BE2C (cell line): Measurements from ENCODE around the gene HTD2.

Experiments
- DNase-seq: peaks from one replicate; pipeline ENCODE4 v3.0.0-alpha.2; 2020
- H3K27me3 ChIP-seq: fragments of 250-450 bp; sonication (Bioruptor Pico); 2 replicates; pipeline ENCODE4 v1.5.1; 2020; ENCODE audit warnings: mild to moderate bottlenecking
- H3K36me3 ChIP-seq: fragments of 250-450 bp; sonication (Bioruptor Pico); 2 replicates; pipeline ENCODE4 v1.5.1; 2020; ENCODE audit warnings: mild to moderate bottlenecking
- H3K4me1 ChIP-seq: fragments of 250-450 bp; sonication (Bioruptor Pico); 2 replicates; pipeline ENCODE4 v1.5.1; 2020
- H3K4me3 ChIP-seq: 2 replicates; pipeline ENCODE4 v1.5.1; 2011; ENCODE audit warnings: low read depth, low read length
- H3K9me3 ChIP-seq: fragments of 250-450 bp; sonication (Bioruptor Pico); 2 replicates; pipeline ENCODE4 v1.5.1; 2020
- TF ChIP-seq, protein P1 (sequence below): IDR thresholded peaks from 2 replicates; pipeline ENCODE4 v1.5.1; 2012; ENCODE audit warnings: mild to moderate bottlenecking, low read depth, low read length

The HTD2 gene

DNA sequence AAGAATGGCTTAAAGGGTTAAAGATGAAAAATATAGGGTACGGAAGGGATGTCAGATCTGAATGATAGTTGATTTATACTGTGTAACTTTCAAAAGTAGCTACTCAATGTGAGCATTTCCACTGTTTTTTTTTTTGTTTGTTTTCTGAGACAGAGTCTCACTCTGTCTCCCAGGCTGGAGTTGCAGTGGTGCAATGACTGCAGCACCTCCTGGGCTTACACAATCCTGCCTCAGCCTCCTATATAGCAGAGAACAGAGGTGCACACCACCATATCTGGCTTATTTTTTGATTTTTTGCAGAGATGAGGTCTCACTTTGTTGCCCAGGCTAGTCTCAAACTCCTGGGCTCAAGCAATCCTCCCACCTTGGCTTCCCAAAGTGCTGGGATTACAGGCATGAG is 16.5 kb downstream of the HTD2 start:
- no peak overlapping the region for H3K4me3 ChIP-seq
- H3K27me3 ChIP-seq = no peaks in the 10 kb centered on the region
- no peaks in the 10 kb centered on the region for H3K4me1 ChIP-seq
- H3K9me3 ChIP-seq = no peaks in the 10 kb centered on the region
- no peaks in the 10 kb centered on the region for H3K36me3 ChIP-seq
- TF ChIP-seq, protein P1, sequence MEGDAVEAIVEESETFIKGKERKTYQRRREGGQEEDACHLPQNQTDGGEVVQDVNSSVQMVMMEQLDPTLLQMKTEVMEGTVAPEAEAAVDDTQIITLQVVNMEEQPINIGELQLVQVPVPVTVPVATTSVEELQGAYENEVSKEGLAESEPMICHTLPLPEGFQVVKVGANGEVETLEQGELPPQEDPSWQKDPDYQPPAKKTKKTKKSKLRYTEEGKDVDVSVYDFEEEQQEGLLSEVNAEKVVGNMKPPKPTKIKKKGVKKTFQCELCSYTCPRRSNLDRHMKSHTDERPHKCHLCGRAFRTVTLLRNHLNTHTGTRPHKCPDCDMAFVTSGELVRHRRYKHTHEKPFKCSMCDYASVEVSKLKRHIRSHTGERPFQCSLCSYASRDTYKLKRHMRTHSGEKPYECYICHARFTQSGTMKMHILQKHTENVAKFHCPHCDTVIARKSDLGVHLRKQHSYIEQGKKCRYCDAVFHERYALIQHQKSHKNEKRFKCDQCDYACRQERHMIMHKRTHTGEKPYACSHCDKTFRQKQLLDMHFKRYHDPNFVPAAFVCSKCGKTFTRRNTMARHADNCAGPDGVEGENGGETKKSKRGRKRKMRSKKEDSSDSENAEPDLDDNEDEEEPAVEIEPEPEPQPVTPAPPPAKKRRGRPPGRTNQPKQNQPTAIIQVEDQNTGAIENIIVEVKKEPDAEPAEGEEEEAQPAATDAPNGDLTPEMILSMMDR = no peak
- DNase-seq = no peak

GRCh38 chr3:58323529-58324390 is 17.4 kb downstream of the HTD2 start:
- no peak overlapping the region for H3K4me3 ChIP-seq
- no peaks in the 10 kb centered on the region for H3K9me3 ChIP-seq
- no peaks in the 10 kb centered on the region for H3K36me3 ChIP-seq
- H3K27me3 ChIP-seq = no peaks in the 10 kb centered on the region
- TF ChIP-seq, protein P1 = no peak
- no peak for DNase-seq
- no peaks in the 10 kb centered on the region for H3K4me1 ChIP-seq

DNA sequence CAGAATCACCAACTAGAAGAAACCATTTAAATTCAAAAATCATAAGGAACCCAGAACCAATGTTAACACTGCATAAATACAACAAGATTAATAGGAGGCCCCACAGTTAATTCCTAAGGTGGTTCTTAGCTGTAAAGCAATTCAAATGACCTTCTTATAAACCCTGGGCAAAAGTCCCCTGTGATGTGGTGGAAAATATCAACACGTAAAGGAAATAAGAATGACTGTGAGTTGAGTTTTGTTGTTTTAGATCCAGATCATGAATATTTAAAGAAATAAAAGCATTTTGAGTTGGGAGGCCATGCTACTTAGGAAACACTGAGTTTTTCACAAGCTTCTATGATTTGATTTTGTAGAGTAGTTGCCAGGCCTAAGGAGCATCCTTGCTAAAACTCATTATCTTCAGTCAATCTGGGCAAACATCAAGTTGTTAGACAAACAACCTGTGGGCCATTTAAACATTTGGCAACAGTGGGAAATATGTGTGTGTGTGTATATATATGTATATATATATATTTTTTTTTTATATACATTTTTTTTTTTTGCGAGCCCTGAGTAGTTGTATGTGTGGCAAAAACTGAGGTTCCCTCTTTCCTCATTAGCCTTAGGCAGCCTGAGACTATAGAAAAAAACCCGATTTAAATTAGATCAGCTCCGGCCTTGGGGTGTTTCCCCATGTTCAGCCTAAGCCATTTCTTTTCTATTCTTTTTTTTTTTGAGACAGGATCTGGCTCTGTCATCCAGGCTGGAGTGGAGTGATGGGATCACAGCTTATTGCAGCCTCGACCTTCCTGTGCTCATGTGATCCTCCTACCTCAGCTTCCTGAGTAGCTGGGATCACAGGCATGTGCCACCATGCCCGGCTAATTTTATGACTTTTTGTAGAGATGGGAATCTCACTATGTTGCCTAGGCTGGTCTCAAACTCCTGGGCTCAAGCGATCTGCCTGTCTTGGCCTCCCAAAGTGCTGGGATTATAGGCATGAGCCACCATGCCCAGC is 18.4 kb downstream of the HTD2 start:
- Histone ChIP-seq H3K4me3 (no peak overlapping the region), H3K4me1 (no peaks in the 10 kb centered on the region), H3K27me3 (no peaks in the 10 kb centered on the region), H3K9me3 (no peaks in the 10 kb centered on the region), H3K36me3 (no peaks in the 10 kb centered on the region)
- no peak for DNase-seq
- TF ChIP-seq, protein P1 = no peak

DNA sequence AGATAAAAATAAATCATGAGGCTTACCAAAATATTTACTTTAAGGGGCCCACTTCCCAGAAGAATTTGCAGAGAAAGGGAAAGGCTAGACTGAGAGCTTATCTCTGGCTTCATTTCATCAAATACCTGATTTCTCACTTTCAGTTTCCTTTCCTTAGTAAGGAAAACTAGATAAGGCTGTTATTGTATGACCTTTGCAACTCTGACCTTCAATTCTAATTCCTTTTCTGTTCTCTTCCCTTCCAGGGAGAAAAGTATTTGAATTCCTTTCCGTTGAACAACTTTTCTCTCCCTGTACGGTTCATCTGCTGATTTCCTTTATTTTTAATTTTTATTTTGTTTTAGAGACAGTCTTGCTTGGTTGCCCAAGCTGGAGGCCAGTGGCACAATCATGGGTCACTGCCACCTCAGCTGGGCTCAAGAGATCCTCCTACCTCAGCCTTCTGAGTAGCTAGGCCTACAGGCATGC is 19.2 kb downstream of the HTD2 start:
- no peaks in the 10 kb centered on the region for H3K4me1 ChIP-seq
- H3K4me3 ChIP-seq = no peak overlapping the region
- no peak for DNase-seq
- TF ChIP-seq, protein P1 = no peak
- H3K9me3 ChIP-seq = no peaks in the 10 kb centered on the region
- H3K27me3 ChIP-seq = no peaks in the 10 kb centered on the region
- H3K36me3 ChIP-seq = no peaks in the 10 kb centered on the region

GRCh38 chr3:58326267-58326900 is 20.1 kb downstream of the HTD2 start:
- Histone ChIP-seq H3K4me3 (no peak overlapping the region), H3K9me3 (no peaks in the 10 kb centered on the region), H3K36me3 (no peaks in the 10 kb centered on the region), H3K4me1 (no peaks in the 10 kb centered on the region), H3K27me3 (no peaks in the 10 kb centered on the region)
- no peak for DNase-seq
- TF ChIP-seq, protein P1 = no peak
